Calu3 (cell line): ENCODE measurements around the gene CALML5. TPM values are rescaled to one million over a fixed set of nuclear protein-coding genes. Genes with fewer than 3 reads are reported as not detected.

Source experiments
- BruUV-seq: library from RNA; stranded (reverse); fragments of 400-500 nt; replicated peaks from 2 replicates; lab custom pipeline; 2021; lab: Mats Ljungman, UMichigan
- CTCF ChIA-PET: fragments of 300-600 bp; sonication (Branson Sonifier 250); formaldehyde crosslinking; loops from one replicate; lab custom pipeline; 2022; ENCODE audit warnings: antibody characterized with exemption; lab: Charles Lee
- DNase-seq: peaks from one replicate; pipeline ENCODE4 v3.0.0; 2022
- H3K27ac Mint-ChIP-seq: one replicate; pipeline ENCODE4 v1.8.0; 2022; ENCODE audit warnings: mixed read lengths; ENCODE audit not compliant: unreplicated experiment
- H3K27me3 Mint-ChIP-seq: one replicate; pipeline ENCODE4 v1.8.0; 2022; ENCODE audit warnings: mixed read lengths; ENCODE audit not compliant: unreplicated experiment
- H3K36me3 Mint-ChIP-seq: one replicate; pipeline ENCODE4 v1.8.0; 2022; ENCODE audit warnings: mild to moderate bottlenecking, moderate library complexity, mixed read lengths; ENCODE audit not compliant: insufficient read depth, unreplicated experiment
- H3K4me1 Mint-ChIP-seq: one replicate; pipeline ENCODE4 v1.8.0; 2022; ENCODE audit warnings: mild to moderate bottlenecking, low read depth, mixed read lengths; ENCODE audit not compliant: unreplicated experiment
- H3K4me3 Mint-ChIP-seq: one replicate; pipeline ENCODE4 v1.8.0; 2022; ENCODE audit warnings: mild to moderate bottlenecking, low read depth, moderate library complexity, mixed read lengths; ENCODE audit not compliant: unreplicated experiment
- H3K9me3 Mint-ChIP-seq: one replicate; pipeline ENCODE4 v1.8.0; 2022; ENCODE audit warnings: low read depth, mixed read lengths; ENCODE audit not compliant: unreplicated experiment
- CTCF ChIP-seq: fragments of 200-600 bp; IDR thresholded peaks from one replicate; pipeline ENCODE4 v1.8.0; 2022; ENCODE audit warnings: antibody characterized with exemption; ENCODE audit not compliant: unreplicated experiment
- intact Hi-C: fragments of 100-400 bp; cut with micrococcal nuclease; formaldehyde crosslinking; loops from one replicate; pipeline ENCODE4 v1.10.0; 2022; ENCODE audit not compliant: unreplicated experiment
- total RNA-seq: library from RNA; stranded (reverse); gene quantifications from 2 replicates; pipeline ENCODE4 v1.2.3, GENCODE V29; 2022

CALML5 gene
- total RNA-seq, 1 experiment from 2014 or later = not detected

- TF ChIP-seq CTCF = no peak
- Mint-ChIP-seq H3K4me1 (no peaks in the 10 kb centered on the region), H3K27ac (no peak overlapping the region), H3K36me3 (no peaks in the 10 kb centered on the region), H3K4me3 (no peak overlapping the region), H3K27me3 (no peaks in the 10 kb centered on the region), H3K9me3 (no peaks in the 10 kb centered on the region)
- CTCF ChIA-PET = interaction anchor here (0.7 kb wide), 1 partner anchor 63 kb away, joined by 3 read pairs; no protein-coding TSS in a partner anchor
- no peak for DNase-seq
- no TSS peak for BruUV-seq
- intact Hi-C loops = no loop called here
Observed at GRCh38 chr10:5525561-5526341, 26.4 kb upstream of the CALML5 start.

GRCh38 chr10:5524641-5525560 is 25.5 kb upstream of the CALML5 start, which contains the start of gene CALML3:
Gene CALML3 (plus strand): TSS chr10:5524961. CDS start chr10:5525086, 125 bp downstream.
- no peak for DNase-seq
- Mint-ChIP-seq H3K27me3 (no peaks in the 10 kb centered on the region), H3K27ac (no peak within 1 kb of the TSS), H3K9me3 (no peaks in the 10 kb centered on the region), H3K4me3 (no peak within 1 kb of the TSS), H3K36me3 (no peaks in the 10 kb centered on the region), H3K4me1 (no peaks in the 10 kb centered on the region)
- no TSS peak for BruUV-seq
- intact Hi-C loops = no loop called here
- CTCF ChIA-PET = interaction anchor here (1.2 kb wide), 1 partner anchor 11 kb away, joined by 5 read pairs; no protein-coding TSS in a partner anchor
- TF ChIP-seq CTCF = no peak

DNA sequence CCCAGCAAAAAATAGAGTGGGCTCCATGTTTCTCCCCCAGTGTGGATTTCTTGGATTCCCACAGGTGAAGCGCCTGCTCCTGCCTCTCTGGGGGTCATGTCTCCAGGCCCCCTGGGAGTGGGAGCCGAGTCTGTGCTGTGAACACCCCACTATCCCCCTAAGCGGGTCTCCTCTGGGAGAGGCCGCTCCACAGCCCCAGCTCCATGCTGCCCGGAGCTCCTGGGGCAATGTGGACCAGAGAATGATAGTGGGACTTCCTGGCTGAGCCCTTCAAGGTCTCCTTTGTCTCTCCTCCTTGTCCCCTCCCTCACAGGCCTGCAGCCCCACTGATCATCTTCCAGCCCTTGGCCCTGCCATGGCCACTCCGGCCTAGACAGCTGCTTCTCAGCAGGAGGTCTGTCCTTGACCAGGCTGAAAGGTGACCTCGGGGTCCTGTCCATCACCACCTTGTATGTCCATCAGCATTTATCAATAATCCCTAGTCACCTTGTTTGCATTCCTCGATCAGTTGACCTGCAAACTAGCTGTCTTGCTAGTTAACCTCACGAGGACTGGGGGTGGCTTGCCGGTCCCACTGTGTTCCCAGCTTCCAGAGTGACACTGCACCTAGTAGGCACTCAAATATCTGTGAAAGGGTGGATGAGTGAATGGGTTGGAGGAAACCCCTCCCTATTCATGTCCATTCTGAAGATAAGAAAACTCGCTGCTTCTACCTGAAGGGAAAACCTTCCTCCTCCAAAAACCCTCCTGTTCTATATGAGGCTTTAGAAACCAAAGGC is 24.6 kb upstream of the CALML5 start:
- no peaks in the 10 kb centered on the region for H3K27me3 Mint-ChIP-seq
- H3K27ac Mint-ChIP-seq = no peak overlapping the region
- no peak for TF ChIP-seq CTCF
- H3K4me1 Mint-ChIP-seq = no peaks in the 10 kb centered on the region
- H3K4me3 Mint-ChIP-seq = no peak overlapping the region
- DNase-seq = no peak
- no peaks in the 10 kb centered on the region for H3K36me3 Mint-ChIP-seq
- no TSS peak for BruUV-seq
- peaks cover under 1% of the 10 kb centered on the region for H3K9me3 Mint-ChIP-seq
- CTCF ChIA-PET = interaction anchor here (1.2 kb wide), 1 partner anchor 10 kb away, joined by 5 read pairs; no protein-coding TSS in a partner anchor
- intact Hi-C loops = no loop called here
